GM21447 (cell line): ENCODE measurements around the gene CDH13.

Experiments used
- ATAC-seq: cut with Tn5 transposase; IDR thresholded peaks from one replicate; pipeline ENCODE4 v1.9.1; 2021; ENCODE audit not compliant: unreplicated experiment

The CDH13 gene

GRCh38 chr16:82935766-82936165 is 309.0 kb downstream of the CDH13 start:
- ATAC-seq: no peak

GRCh38 chr16:82936941-82937551 is 310.3 kb downstream of the CDH13 start:
- ATAC-seq: no peak

- ATAC-seq: no peak
Observed at GRCh38 chr16:82937926-82938520, 311.3 kb downstream of the CDH13 start.

GRCh38 chr16:82943371-82943770 is 316.6 kb downstream of the CDH13 start:
- no peak for ATAC-seq

- no peak for ATAC-seq
Observed at GRCh38 chr16:82945420-82946101, 318.8 kb downstream of the CDH13 start.

GRCh38 chr16:82947698-82948097 is 320.9 kb downstream of the CDH13 start:
- ATAC-seq: no peak

- ATAC-seq: no peak
Observed at GRCh38 chr16:82949016-82949415, 322.2 kb downstream of the CDH13 start.

GRCh38 chr16:82953517-82953916 is 326.7 kb downstream of the CDH13 start:
- no peak for ATAC-seq

- ATAC-seq: no peak
Observed at GRCh38 chr16:82954224-82954929, 327.6 kb downstream of the CDH13 start.

- ATAC-seq: no peak
Observed at GRCh38 chr16:82955741-82956348, 329.1 kb downstream of the CDH13 start.

GRCh38 chr16:82957212-82957611 is 330.4 kb downstream of the CDH13 start:
- ATAC-seq: no peak

GRCh38 chr16:82960918-82961317 is 334.1 kb downstream of the CDH13 start:
- ATAC-seq: no peak

GRCh38 chr16:82963653-82964052 is 336.9 kb downstream of the CDH13 start:
- no peak for ATAC-seq

GRCh38 chr16:82965808-82966207 is 339.0 kb downstream of the CDH13 start:
- no peak for ATAC-seq

- no peak for ATAC-seq
Observed at GRCh38 chr16:82967424-82967823, 340.7 kb downstream of the CDH13 start.

- no peak for ATAC-seq
Observed at GRCh38 chr16:82971126-82971525, 344.4 kb downstream of the CDH13 start.

GRCh38 chr16:82972331-82972919 is 345.7 kb downstream of the CDH13 start:
- ATAC-seq: no peak

GRCh38 chr16:82979406-82980111 is 352.8 kb downstream of the CDH13 start:
- no peak for ATAC-seq

- no peak for ATAC-seq
Observed at GRCh38 chr16:82980810-82981209, 354.0 kb downstream of the CDH13 start.

GRCh38 chr16:82987767-82988166 is 361.0 kb downstream of the CDH13 start:
- no peak for ATAC-seq
